T-helper 17 cell (primary cell): Measurements from ENCODE around the gene EMC9. TPM values are rescaled to one million over a fixed set of nuclear protein-coding genes. Genes with fewer than 3 reads are reported as not detected.

Experiments
- ATAC-seq: fragments of 150-1000 bp; cut with Tn5 transposase; 2 replicates; pipeline ENCODE4 v1.10.0; 2021; ENCODE audit warnings: mild to moderate bottlenecking, moderate library complexity
- DNase-seq, 3 donors: peaks; one replicate each; pipeline versions ENCODE4 v3.0.0 to v3.0.0-alpha.2; 2020 to 2021
- H3K9me3 ChIP-seq: one replicate; pipeline ENCODE4 v1.7.0; 2013; ENCODE audit warnings: low read length, mild to moderate bottlenecking; ENCODE audit not compliant: control insufficient read depth, poor library complexity, severe bottlenecking
- H3K27ac Mint-ChIP-seq: one replicate; pipeline ENCODE4 v1.8.0; 2022; ENCODE audit warnings: mild to moderate bottlenecking, moderate library complexity, mixed read lengths
- H3K27me3 Mint-ChIP-seq: one replicate; pipeline ENCODE4 v1.8.0; 2022; ENCODE audit warnings: mixed read lengths
- H3K36me3 Mint-ChIP-seq: one replicate; pipeline ENCODE4 v1.8.0; 2022; ENCODE audit warnings: low read depth, mixed read lengths
- H3K4me1 Mint-ChIP-seq: one replicate; pipeline ENCODE4 v1.8.0; 2022; ENCODE audit warnings: mild to moderate bottlenecking, mixed read lengths
- H3K4me3 Mint-ChIP-seq: one replicate; pipeline ENCODE4 v1.8.0; 2022; ENCODE audit warnings: mild to moderate bottlenecking, moderate library complexity, mixed read lengths
- total RNA-seq, 4 donors: library from RNA in 2 of 4; stranded (reverse) in 2 of 4; gene quantifications; one replicate each; pipeline ENCODE4 v1.2.3 and lab custom pipeline; 2022 to 2026

EMC9 gene
- total RNA-seq, 2 donors from 2014 or later, result 8.3 to 9.7 TPM

GRCh38 chr14:24095271-24096068 lies 45.9 kb downstream of the EMC9 start:
- peak overlapping the region; percentile 95 for H3K27ac Mint-ChIP-seq
- H3K36me3 Mint-ChIP-seq, result no peaks in the 10 kb centered on the region
- no peaks in the 10 kb centered on the region for H3K9me3 ChIP-seq
- H3K4me1 Mint-ChIP-seq, result peaks cover 29% of the 10 kb centered on the region
- no peaks in the 10 kb centered on the region for H3K27me3 Mint-ChIP-seq
- peak overlapping the region; percentile 99 for H3K4me3 Mint-ChIP-seq
- DNase-seq (no peak), ATAC-seq (peak; percentile 16)

- no peak for ATAC-seq
- DNase-seq, result no peak
- no peaks in the 10 kb centered on the region for H3K9me3 ChIP-seq
- peak overlapping the region; percentile 95 for H3K27ac Mint-ChIP-seq
- no peaks in the 10 kb centered on the region for H3K36me3 Mint-ChIP-seq
- no peaks in the 10 kb centered on the region for H3K27me3 Mint-ChIP-seq
- peaks cover 30% of the 10 kb centered on the region for H3K4me1 Mint-ChIP-seq
- H3K4me3 Mint-ChIP-seq, result peak overlapping the region; percentile 99
These were observed 46.5 kb downstream of the EMC9 start for GRCh38 chr14:24094841-24095270.

GRCh38 chr14:24093901-24094840 lies 47.2 kb downstream of the EMC9 start, which contains the start of gene PCK2:
TSS of gene PCK2 (plus strand) at chr14:24094311. CDS start at chr14:24094406, 95 bp downstream.
- DNase-seq, result peak; percentile 49 to 72 (median 66)
- Mint-ChIP-seq H3K27ac (peak within 1 kb of the TSS; percentile 95), H3K4me3 (peak within 1 kb of the TSS; percentile 99), H3K27me3 (no peaks in the 10 kb centered on the region), H3K4me1 (peaks cover 34% of the 10 kb centered on the region), H3K36me3 (no peaks in the 10 kb centered on the region)
- ATAC-seq, result peak; percentile 80
- H3K9me3 ChIP-seq, result no peaks in the 10 kb centered on the region

GRCh38 chr14:24093207-24093900 lies 48.0 kb downstream of the EMC9 start:
- peak overlapping the region; percentile 88 for H3K27ac Mint-ChIP-seq
- ATAC-seq (no peak), DNase-seq (no peak)
- no peaks in the 10 kb centered on the region for H3K36me3 Mint-ChIP-seq
- H3K27me3 Mint-ChIP-seq, result no peaks in the 10 kb centered on the region
- H3K9me3 ChIP-seq, result no peaks in the 10 kb centered on the region
- H3K4me3 Mint-ChIP-seq, result peak overlapping the region; percentile 99
- H3K4me1 Mint-ChIP-seq, result peaks cover 34% of the 10 kb centered on the region

DNA sequence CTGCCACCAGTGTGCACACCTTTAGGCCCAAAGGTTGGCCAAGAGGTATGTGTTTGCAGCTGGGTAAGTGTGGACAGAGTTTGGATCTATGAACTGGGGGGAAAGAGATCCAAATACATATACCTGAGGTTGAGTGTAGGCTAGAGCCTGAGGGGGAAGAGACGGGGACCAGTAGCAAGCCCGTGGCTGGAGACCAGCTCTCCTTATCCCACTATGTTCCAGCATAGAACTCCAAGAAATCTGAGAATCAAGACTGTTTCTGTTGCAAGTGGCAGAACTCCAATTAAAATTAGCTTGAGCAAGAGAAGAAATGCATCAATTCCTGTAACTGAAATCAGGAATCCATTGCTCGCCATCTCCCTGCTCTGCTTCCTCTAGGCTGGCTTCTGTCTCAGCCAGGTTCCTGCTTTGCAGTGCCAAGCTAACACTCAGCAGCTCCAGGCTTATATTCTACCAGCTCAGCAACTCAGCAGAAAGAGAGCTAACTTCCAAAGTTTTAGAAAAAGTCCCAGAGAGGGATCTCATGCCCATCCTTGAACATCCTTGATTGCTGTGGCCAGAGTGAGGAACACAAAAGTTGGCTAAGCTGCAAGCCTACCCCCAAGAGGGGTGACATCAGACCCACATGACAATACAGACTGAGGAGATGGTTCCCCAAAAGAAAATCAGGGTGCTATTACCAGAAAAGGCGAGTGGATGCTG lies 48.7 kb downstream of the EMC9 start:
- DNase-seq (no peak), ATAC-seq (no peak)

DNA sequence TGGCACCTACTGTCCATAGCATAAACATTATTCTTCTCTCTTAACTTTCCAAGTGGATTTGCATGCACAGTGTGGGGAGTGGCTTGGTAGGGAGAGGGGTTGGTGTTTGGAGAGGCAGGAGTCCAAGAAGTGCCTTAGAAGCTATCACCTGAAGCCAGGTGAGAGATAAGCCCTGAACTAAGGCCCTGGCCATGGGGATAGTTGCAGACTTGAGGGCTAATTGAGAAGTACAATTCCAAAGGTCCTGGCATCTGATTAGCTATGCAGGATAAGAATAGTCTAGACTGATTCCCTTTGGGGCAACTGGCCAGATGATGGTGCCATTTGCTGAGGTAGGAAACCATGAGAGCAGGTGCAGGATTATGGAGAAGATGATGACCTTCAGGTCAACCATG lies 49.3 kb downstream of the EMC9 start:
- DNase-seq, result no peak
- H3K9me3 ChIP-seq, result no peaks in the 10 kb centered on the region
- no peaks in the 10 kb centered on the region for H3K36me3 Mint-ChIP-seq
- ATAC-seq, result no peak
- no peak overlapping the region for H3K27ac Mint-ChIP-seq
- no peak overlapping the region for H3K4me3 Mint-ChIP-seq
- H3K27me3 Mint-ChIP-seq, result no peaks in the 10 kb centered on the region
- H3K4me1 Mint-ChIP-seq, result peaks cover 37% of the 10 kb centered on the region

More for the DNA sequence above, 48.7 kb downstream of the EMC9 start:
- Mint-ChIP-seq H3K36me3 (no peaks in the 10 kb centered on the region), H3K4me1 (peaks cover 34% of the 10 kb centered on the region), H3K27ac (peak overlapping the region; percentile 88), H3K27me3 (no peaks in the 10 kb centered on the region), H3K4me3 (no peak overlapping the region)
- no peaks in the 10 kb centered on the region for H3K9me3 ChIP-seq

GRCh38 chr14:24089890-24090289 lies 51.5 kb downstream of the EMC9 start:
- DNase-seq, result no peak
- Mint-ChIP-seq H3K4me3 (no peak overlapping the region), H3K36me3 (no peaks in the 10 kb centered on the region), H3K4me1 (peaks cover 25% of the 10 kb centered on the region), H3K27ac (no peak overlapping the region), H3K27me3 (no peaks in the 10 kb centered on the region)
- no peaks in the 10 kb centered on the region for H3K9me3 ChIP-seq
- no peak for ATAC-seq

Other genes with a start within 250 kb of the EMC9 start
- 10 to 100 TPM in 1 of 2 donors, 1 to 10 TPM in 1; 7.6 to 13.4 TPM for gene DHRS4, start 187.8 kb downstream of the EMC9 start, total RNA-seq
- 1 to 10 TPM; 9.9 to 10.0 TPM for gene DHRS4L2, start 152.7 kb downstream of the EMC9 start, total RNA-seq
- gene CARMIL3, start 89.6 kb downstream of the EMC9 start, total RNA-seq, result under 1 TPM in 1 of 2 donors, not detected in 1; 0.31 TPM
- not detected for gene CPNE6, start 70.0 kb downstream of the EMC9 start, total RNA-seq
- gene PCK2, start 47.3 kb downstream of the EMC9 start, total RNA-seq, result 10 to 100 TPM; 14.2 to 15.5 TPM
- gene DCAF11, start 26.8 kb downstream of the EMC9 start, total RNA-seq, result 10 to 100 TPM; 75.5 to 86.1 TPM
- gene NRL, start 26.6 kb downstream of the EMC9 start, total RNA-seq, result 1 to 10 TPM; 2.2 to 3.2 TPM
- 1 to 10 TPM; 1.4 to 1.9 TPM for gene FITM1, start 10.9 kb downstream of the EMC9 start, total RNA-seq
- 100 to 1,000 TPM; 235 to 257 TPM for gene PSME1, start 5.4 kb downstream of the EMC9 start, total RNA-seq
- gene PSME2, start 5.0 kb upstream of the EMC9 start, total RNA-seq, result 100 to 1,000 TPM; 134 to 141 TPM
- 10 to 100 TPM; 85.8 to 98.3 TPM for gene RNF31, start 5.9 kb upstream of the EMC9 start, total RNA-seq
- gene IRF9, start 19.7 kb upstream of the EMC9 start, total RNA-seq, result 100 to 1,000 TPM; 172 to 230 TPM
- 10 to 100 TPM; 66.3 to 94.8 TPM for gene REC8, start 30.5 kb upstream of the EMC9 start, total RNA-seq
- gene IPO4, start 47.2 kb upstream of the EMC9 start, total RNA-seq, result 10 to 100 TPM; 46.6 to 47.3 TPM
- gene TM9SF1, start 53.9 kb upstream of the EMC9 start, total RNA-seq, result 10 to 100 TPM; 22.3 to 22.6 TPM
- gene TSSK4, start 64.1 kb upstream of the EMC9 start, total RNA-seq, result under 1 TPM; 0.27 to 0.55 TPM
- 10 to 100 TPM; 69.9 to 77.2 TPM for gene CHMP4A, start 71.9 kb upstream of the EMC9 start, total RNA-seq
- gene MDP1, start 74.5 kb upstream of the EMC9 start, total RNA-seq, result 1 to 10 TPM; 4.0 to 5.9 TPM
- gene NEDD8, start 90.8 kb upstream of the EMC9 start, total RNA-seq, result 10 to 100 TPM; 90.0 to 99.5 TPM
- gene GMPR2, start 91.3 kb upstream of the EMC9 start, total RNA-seq, result 10 to 100 TPM; 37.0 to 44.0 TPM
- gene TINF2, start 101.0 kb upstream of the EMC9 start, total RNA-seq, result 100 to 1,000 TPM; 106 to 107 TPM
- gene TGM1, start 121.6 kb upstream of the EMC9 start, total RNA-seq, result 1 to 10 TPM; 3.4 to 4.3 TPM
- gene RABGGTA, start 130.0 kb upstream of the EMC9 start, total RNA-seq, result 10 to 100 TPM; 54.4 to 72.1 TPM
- gene DHRS1, start 158.2 kb upstream of the EMC9 start, total RNA-seq, result 10 to 100 TPM; 24.0 to 27.0 TPM
- gene NOP9, start 158.3 kb upstream of the EMC9 start, total RNA-seq, result 10 to 100 TPM; 25.7 to 27.7 TPM
- 10 to 100 TPM; 14.5 to 16.8 TPM for gene CIDEB, start 166.4 kb upstream of the EMC9 start, total RNA-seq
- gene LTB4R2, start 168.5 kb upstream of the EMC9 start, total RNA-seq, result 10 to 100 TPM; 17.3 to 23.3 TPM
- 10 to 100 TPM; 21.5 to 23.1 TPM for gene LTB4R, start 169.9 kb upstream of the EMC9 start, total RNA-seq
- 1 to 10 TPM; 5.4 to 7.9 TPM for gene ADCY4, start 193.5 kb upstream of the EMC9 start, total RNA-seq
- gene RIPK3, start 198.4 kb upstream of the EMC9 start, total RNA-seq, result 10 to 100 TPM; 22.7 to 26.1 TPM
- not detected for gene NFATC4, start 226.6 kb upstream of the EMC9 start, total RNA-seq